GM12874 (cell line): Measurements from ENCODE around the gene BAZ1A.

ENCODE experiments used
- TF ChIP-seq, protein P1 (sequence below): IDR thresholded peaks from 2 replicates; pipeline ENCODE4 v1.5.1; 2011; ENCODE audit warnings: low read depth, mild to moderate bottlenecking, control low read depth, low read length, moderate library complexity; ENCODE audit not compliant: insufficient read depth

BAZ1A gene

DNA sequence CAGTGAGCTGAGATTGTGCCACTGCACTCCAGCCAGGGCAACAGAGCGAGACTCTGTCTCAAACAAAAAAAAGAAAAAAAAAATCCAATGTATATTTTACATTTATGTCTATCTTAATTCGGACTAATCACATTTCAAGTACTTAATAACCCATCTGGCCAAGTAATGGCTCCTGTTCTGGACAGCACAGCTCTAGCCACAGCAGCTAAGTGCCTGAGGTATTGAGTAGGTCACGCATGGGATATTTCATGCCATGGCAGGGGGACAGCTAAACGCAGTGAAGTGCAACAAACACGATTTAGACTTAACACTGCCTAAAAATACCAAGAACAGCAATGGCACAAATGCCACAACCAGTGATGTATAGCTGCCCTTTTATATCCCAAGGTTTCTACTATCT, 8.0 kb downstream of the BAZ1A start:
- TF ChIP-seq, protein P1, sequence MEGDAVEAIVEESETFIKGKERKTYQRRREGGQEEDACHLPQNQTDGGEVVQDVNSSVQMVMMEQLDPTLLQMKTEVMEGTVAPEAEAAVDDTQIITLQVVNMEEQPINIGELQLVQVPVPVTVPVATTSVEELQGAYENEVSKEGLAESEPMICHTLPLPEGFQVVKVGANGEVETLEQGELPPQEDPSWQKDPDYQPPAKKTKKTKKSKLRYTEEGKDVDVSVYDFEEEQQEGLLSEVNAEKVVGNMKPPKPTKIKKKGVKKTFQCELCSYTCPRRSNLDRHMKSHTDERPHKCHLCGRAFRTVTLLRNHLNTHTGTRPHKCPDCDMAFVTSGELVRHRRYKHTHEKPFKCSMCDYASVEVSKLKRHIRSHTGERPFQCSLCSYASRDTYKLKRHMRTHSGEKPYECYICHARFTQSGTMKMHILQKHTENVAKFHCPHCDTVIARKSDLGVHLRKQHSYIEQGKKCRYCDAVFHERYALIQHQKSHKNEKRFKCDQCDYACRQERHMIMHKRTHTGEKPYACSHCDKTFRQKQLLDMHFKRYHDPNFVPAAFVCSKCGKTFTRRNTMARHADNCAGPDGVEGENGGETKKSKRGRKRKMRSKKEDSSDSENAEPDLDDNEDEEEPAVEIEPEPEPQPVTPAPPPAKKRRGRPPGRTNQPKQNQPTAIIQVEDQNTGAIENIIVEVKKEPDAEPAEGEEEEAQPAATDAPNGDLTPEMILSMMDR: no peak

DNA sequence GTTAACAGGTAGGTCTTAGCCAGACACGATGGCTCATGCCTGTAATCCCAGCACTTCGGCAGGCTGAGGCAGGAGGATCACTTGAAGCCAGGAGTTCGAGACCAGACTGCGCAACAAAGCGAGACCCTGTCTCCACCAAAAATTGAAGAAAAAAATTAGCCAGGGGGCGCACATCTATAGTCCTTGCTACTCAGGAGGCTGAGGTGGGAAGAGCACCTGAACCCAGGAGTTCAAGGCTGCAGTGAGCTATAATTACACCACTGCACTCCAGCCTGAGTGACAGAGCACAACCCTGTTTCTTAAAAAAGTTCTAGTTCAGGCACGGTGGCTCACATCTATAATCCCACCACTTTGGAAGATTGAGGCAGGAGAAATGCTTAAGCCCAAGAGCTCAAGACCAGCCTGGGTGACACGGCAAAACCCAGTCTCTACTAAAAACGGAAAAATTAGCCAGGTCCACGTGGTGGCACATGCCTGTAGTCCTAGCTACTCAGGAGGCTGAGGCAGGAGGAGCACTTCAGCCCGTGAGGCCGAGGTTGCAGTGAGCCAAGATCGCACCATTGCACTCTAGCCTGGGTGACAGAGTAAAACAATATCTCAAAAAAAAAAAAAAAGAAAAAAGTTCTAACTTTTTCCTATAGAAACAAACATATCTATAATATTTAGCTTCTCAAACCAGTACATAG, 9.1 kb downstream of the BAZ1A start:
- TF ChIP-seq, protein P1: no peak

DNA sequence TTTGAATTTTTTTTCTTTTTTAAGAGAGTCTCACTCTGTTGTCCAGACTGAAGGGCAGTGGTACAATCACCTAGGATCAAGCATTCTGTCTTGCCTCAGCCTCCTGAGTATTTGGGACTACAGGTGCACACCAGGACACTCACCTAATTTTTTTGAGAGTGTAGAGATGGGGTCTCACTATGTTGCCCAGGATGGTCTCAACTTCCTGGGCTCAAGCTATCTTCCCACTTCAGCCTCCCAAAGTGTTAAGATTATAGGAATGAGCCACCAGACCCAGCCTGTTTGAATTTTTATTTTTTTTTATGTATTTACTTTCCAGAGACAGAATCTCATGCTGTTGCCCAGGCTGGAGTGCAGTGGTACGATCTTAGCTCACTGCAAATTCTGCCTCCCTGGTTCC, 11.3 kb downstream of the BAZ1A start:
- TF ChIP-seq, protein P1: no peak

DNA sequence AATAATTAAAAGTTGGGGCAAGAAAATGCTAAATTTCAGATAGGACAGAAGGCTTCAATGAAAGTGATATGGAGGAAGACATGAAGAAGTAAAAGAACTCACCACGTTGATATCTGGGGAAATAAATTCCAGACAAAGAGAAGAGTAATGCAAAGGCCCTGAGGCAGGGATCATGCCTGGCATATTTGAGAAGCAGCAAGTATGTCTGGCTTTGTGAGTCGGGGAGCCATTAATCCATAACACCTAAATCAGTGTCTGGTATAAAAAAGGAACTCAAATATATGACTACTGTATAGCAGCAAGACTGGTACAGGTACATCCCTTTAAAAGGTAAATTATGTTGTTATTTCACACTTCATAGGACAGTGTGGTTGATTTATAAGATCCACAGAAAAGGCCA, 16.4 kb downstream of the BAZ1A start:
- TF ChIP-seq, protein P1: no peak

DNA sequence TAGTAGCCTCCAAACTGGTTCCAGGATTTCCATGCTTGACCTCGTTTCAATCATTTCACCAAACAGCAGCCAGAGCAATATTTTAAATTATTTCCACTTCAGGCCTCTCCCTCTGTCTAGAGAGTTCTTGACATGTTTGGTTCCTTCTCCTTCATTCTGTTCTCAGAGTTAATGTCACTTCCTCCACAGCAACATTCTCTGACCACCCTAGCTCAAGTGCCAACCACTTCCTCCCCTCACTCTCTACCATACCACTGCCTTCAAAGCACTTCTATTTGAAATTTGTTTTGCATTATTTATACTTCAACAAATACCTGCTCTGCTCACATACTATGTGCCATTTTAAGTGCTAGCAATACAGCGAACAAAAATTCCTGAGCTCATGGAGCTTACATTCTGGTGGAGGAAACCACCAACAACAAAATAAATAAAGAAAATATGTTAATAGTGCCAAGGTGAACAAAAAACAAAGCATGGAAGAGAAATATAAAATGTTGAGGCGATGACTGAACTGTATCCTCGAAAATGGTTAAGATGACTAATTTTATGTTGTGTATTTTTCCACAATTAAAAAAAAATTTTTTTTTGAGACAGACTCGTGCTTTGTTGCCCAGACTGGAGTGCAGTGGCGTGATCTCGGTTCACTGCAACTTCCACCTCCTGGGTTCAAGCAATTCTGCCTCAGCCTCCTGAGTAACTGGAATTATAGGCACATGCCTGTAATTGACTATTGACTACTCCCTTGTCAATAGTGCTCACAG, 17.3 kb downstream of the BAZ1A start:
- TF ChIP-seq, protein P1: no peak

DNA sequence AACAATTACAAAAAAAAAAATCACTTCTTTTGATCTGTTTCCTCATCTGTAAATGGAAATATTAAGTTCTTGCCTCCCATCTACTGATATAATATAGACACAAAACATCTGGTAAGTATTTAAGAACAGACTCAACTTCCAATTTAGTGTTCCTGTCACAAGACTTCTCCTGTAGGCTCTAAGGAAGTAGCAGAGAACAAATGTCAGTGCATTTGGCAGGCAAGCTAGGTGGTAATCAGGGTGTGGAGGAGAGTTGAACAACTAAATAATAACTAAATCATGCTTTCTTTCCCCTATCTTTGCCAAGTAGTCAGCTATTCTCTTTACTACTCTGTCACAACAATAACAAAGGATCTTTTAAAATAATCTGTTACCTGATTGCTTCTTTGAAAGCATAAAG, 22.1 kb downstream of the BAZ1A start:
- TF ChIP-seq, protein P1: no peak

DNA sequence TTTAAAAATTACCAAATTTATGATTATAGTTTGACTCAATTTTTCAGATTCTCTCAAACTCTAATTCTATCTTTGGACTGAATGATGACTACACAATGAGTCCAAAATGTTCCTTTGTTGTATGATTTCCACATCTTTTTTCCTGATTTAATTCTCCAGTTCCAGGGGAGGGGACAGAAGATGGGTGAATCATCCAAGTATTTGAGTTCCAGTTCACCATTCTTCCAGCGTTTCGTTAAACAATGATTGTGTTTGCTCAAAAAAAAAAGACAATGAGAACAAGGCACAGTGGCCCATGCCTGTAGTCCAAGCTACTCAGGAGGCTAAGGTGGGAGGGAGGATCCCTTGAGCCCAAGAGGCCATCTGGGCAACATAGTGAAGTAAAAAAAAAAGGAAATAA, 23.8 kb downstream of the BAZ1A start:
- TF ChIP-seq, protein P1: no peak
